GM12878 (cell line): ENCODE measurements around the gene CISTR. TPM values are rescaled to one million over a fixed set of nuclear protein-coding genes. Genes with fewer than 3 reads are reported as not detected.

Source experiments
- ATAC-seq: fragments of 200-7000 bp; cut with Tn5 transposase; 3 replicates; pipeline ENCODE4 v1.9.1; 2020; ENCODE audit warnings: mild to moderate bottlenecking, moderate library complexity
- BruUV-seq: library from RNA; stranded (reverse); fragments of 400-500 nt; replicated peaks from 2 replicates; lab custom pipeline; 2021; lab: Mats Ljungman, UMichigan
- CTCF ChIA-PET: fragments of 300-600 bp; sonication (Branson Sonifier 250); formaldehyde crosslinking; extraction: SDS; loops from one replicate; lab custom pipeline; 2021; ENCODE audit warnings: inconsistent platforms; lab: Yijun Ruan, JAX
- POLR2A ChIA-PET: fragments of 350-600 bp; formaldehyde crosslinking; extraction: SDS; loops from one replicate; lab custom pipeline; 2021; ENCODE audit warnings: inconsistent platforms; lab: Charles Lee
- RAD21 ChIA-PET: fragments of 300-600 bp; sonication (Branson Sonifier 250); formaldehyde crosslinking; loops from one replicate; lab custom pipeline; 2023; ENCODE audit warnings: antibody characterized with exemption; ENCODE audit not compliant: unreplicated experiment; lab: Charles Lee
- SMC1A ChIA-PET: fragments of 300-600 bp; sonication (Branson Sonifier 250); formaldehyde crosslinking; loops from one replicate; lab custom pipeline; 2023; ENCODE audit not compliant: unreplicated experiment, uncharacterized antibody; lab: Charles Lee
- DNase-seq: peaks from one replicate; pipeline ENCODE4 v3.0.0-alpha.2; 2011; ENCODE audit warnings: low read depth, low spot score
- FAIRE-seq: peaks from 3 replicates; lab custom pipeline; 2011; peaks lifted over from hg19 to GRCh38; lab: Jason Lieb, UNC
- H2AFZ ChIP-seq: 2 replicates; pipeline ENCODE4 v1.6.0; 2011; ENCODE audit warnings: low read depth, low read length, control low read depth; ENCODE audit not compliant: control insufficient read depth
- H3K27ac ChIP-seq: 2 replicates; pipeline ENCODE4 v1.5.1; 2011; ENCODE audit warnings: control low read depth; ENCODE audit not compliant: control insufficient read depth, insufficient read depth
- H3K27me3 ChIP-seq, 2 experiments: replicated peaks in 1 of 2; 2 replicates each; pipeline versions ENCODE4 v1.6.0 to v1.6.1; 2011; ENCODE audit warnings: low read length in 1 of 2; ENCODE audit not compliant: control insufficient read depth in 2 of 2, insufficient read depth in 2 of 2
- H3K36me3 ChIP-seq, 2 experiments: 2 replicates each; pipeline ENCODE4 v1.5.1; 2011; ENCODE audit warnings: low read length in 1 of 2; ENCODE audit not compliant: control insufficient read depth in 2 of 2, insufficient read depth in 2 of 2
- H3K4me1 ChIP-seq: 2 replicates; pipeline ENCODE4 v1.6.1; 2011; ENCODE audit warnings: mild to moderate bottlenecking, low read length, moderate library complexity, mixed read lengths; ENCODE audit not compliant: control insufficient read depth, insufficient read depth
- H3K4me2 ChIP-seq: 2 replicates; pipeline ENCODE4 v1.6.0; 2011; ENCODE audit warnings: control low read depth; ENCODE audit not compliant: control insufficient read depth, insufficient read depth
- H3K4me3 ChIP-seq: fragments of 200-600 bp; sonication (generic); 2 replicates; pipeline ENCODE4 v1.5.1; 2016
- H3K79me2 ChIP-seq: 2 replicates; pipeline ENCODE4 v1.6.0; 2011; ENCODE audit warnings: low read length; ENCODE audit not compliant: control insufficient read depth, insufficient read depth
- H3K9ac ChIP-seq: 2 replicates; pipeline ENCODE4 v1.8.0; 2011; ENCODE audit warnings: low read length, control low read depth, mixed read lengths; ENCODE audit not compliant: control insufficient read depth, insufficient read depth
- H3K9me3 ChIP-seq: replicated peaks from 3 replicates; pipeline ENCODE4 v1.5.1; 2011; ENCODE audit warnings: mild to moderate bottlenecking, low read length; ENCODE audit not compliant: control insufficient read depth, insufficient read depth
- H4K20me1 ChIP-seq: 2 replicates; pipeline ENCODE4 v1.6.0; 2011; ENCODE audit not compliant: control insufficient read depth, insufficient read depth
- ATF7 ChIP-seq: fragments of 450-650 bp; IDR thresholded peaks from 2 replicates; pipeline ENCODE4 v1.6.1; 2016; ENCODE audit warnings: low read depth, mild to moderate bottlenecking
- EED ChIP-seq: sonication (generic); IDR thresholded peaks from 2 replicates; pipeline ENCODE4 v1.6.1; 2016; ENCODE audit warnings: antibody characterized with exemption, low read depth
- MTA2 ChIP-seq: fragments of 450-650 bp; IDR thresholded peaks from 2 replicates; pipeline ENCODE4 v1.6.1; 2016; ENCODE audit warnings: low read depth, mild to moderate bottlenecking, moderate library complexity
- NR2C2 ChIP-seq: IDR thresholded peaks from 2 replicates; pipeline ENCODE4 v1.6.1; 2011; ENCODE audit warnings: borderline replicate concordance, low read depth; ENCODE audit not compliant: control insufficient read depth, insufficient read length
- PBX3 ChIP-seq: IDR thresholded peaks from 2 replicates; pipeline ENCODE4 v1.6.1; 2011; ENCODE audit warnings: mild to moderate bottlenecking, low read depth, low read length, moderate library complexity; ENCODE audit not compliant: insufficient replicate concordance
- PML ChIP-seq: IDR thresholded peaks from 2 replicates; pipeline ENCODE4 v1.6.1; 2012; ENCODE audit warnings: low read length, inconsistent platforms
- RCOR1 ChIP-seq: conservative IDR thresholded peaks from 2 replicates; pipeline ENCODE4 v1.6.1; 2012; ENCODE audit warnings: low read depth, low read length, improper control_type of control experiment
- RELA ChIP-seq: fragments of 450-650 bp; IDR thresholded peaks from 2 replicates; pipeline ENCODE4 v1.8.0; 2014; ENCODE audit warnings: borderline replicate concordance; ENCODE audit not compliant: partially characterized antibody
- RFX5 ChIP-seq: IDR thresholded peaks from 2 replicates; pipeline ENCODE4 v1.6.1; 2011; ENCODE audit warnings: low read depth, low read length, improper control_type of control experiment
- SMARCA5 ChIP-seq: fragments of 450-650 bp; IDR thresholded peaks from 2 replicates; pipeline ENCODE4 v1.6.1; 2017; ENCODE audit warnings: mild to moderate bottlenecking
- TBL1XR1 ChIP-seq: IDR thresholded peaks from 2 replicates; pipeline ENCODE4 v1.6.1; 2012; ENCODE audit warnings: low read depth, low read length, improper control_type of control experiment
- TCF3 ChIP-seq: IDR thresholded peaks from 2 replicates; pipeline ENCODE4 v1.6.1; 2012; ENCODE audit warnings: low read depth, mild to moderate bottlenecking, low read length, borderline replicate concordance; ENCODE audit not compliant: insufficient read depth
- YY1 ChIP-seq: IDR thresholded peaks from 2 replicates; pipeline ENCODE4 v1.6.1; 2011; ENCODE audit warnings: low read depth, mild to moderate bottlenecking, low read length
- ZNF384 ChIP-seq: IDR thresholded peaks from 2 replicates; pipeline ENCODE4 v1.6.1; 2012; ENCODE audit warnings: low read depth, mild to moderate bottlenecking, low read length, improper control_type of control experiment, borderline replicate concordance
- ZSCAN29 ChIP-seq: fragments of 450-650 bp; IDR thresholded peaks from 2 replicates; pipeline ENCODE4 v1.6.1; 2017; ENCODE audit warnings: mild to moderate bottlenecking, moderate library complexity
- ZZZ3 ChIP-seq: IDR thresholded peaks from 2 replicates; pipeline ENCODE4 v1.6.1; 2011; ENCODE audit warnings: low read depth; ENCODE audit not compliant: control insufficient read depth, insufficient read length
- WGBS: methylation state at CpG from one replicate; pipeline ENCODE4 v1.1.6; 2016; ENCODE audit warnings: low lambda C conversion rate; ENCODE audit not compliant: insufficient replicate concordance, insufficient coverage; ENCODE audit errors: missing lambda C conversion rate; 5-methylcytosine and 5-hydroxymethylcytosine counted together
- in situ Hi-C: fragments of 300-500 bp; cut with MboI; formaldehyde crosslinking; loops from 9 replicates; pipeline ENCODE4 v1.14.3; 2018; ENCODE audit warnings: mixed read lengths
- intact Hi-C: fragments of 100-400 bp; cut with micrococcal nuclease; formaldehyde crosslinking; loops from one replicate; pipeline ENCODE4 v1.14.2; 2022; ENCODE audit not compliant: unreplicated experiment
- polyA plus RNA-seq, 11 experiments: library from polyadenylated mRNA; depleted of rRNA in 4 of 11; unstranded in 6 of 11; stranded (reverse) in 5 of 11; fragments of >200 nt; fragmentation: Nextera tagmentation in 4 of 11; fragmentation: Illumina TruSeq in 1 of 11; extraction: Ambion mirVana in 4 of 11; extraction: Trizol in 1 of 11; gene quantifications; 1 replicate in 1 of 11; 2 replicates in 10 of 11; pipeline versions ENCODE4 v1.2.1 to v1.2.3, GENCODE V29; 2011 to 2016; ENCODE audit warnings: inconsistent platforms in 2 of 11, missing spikeins in 2 of 11, low read depth in 1 of 11
- total RNA-seq, 4 experiments: library from RNA; depleted of rRNA in 3 of 4; stranded (reverse); fragments of >200 nt in 3 of 4; fragmentation: Illumina TruSeq in 1 of 4; extraction: Trizol in 1 of 4; gene quantifications; 2 replicates each; pipeline versions ENCODE4 v1.2.1 to v1.2.3, GENCODE V29; 2013 to 2021
- TF ChIP-seq, protein P1 (sequence below): fragments of 450-650 bp; formaldehyde crosslinking; IDR thresholded peaks from 2 replicates; pipeline ENCODE4 v1.4.0; 2020; ENCODE audit warnings: mild to moderate bottlenecking, moderate library complexity

The CISTR gene
- total and polyA plus RNA-seq, 10 of the 15 experiments (the other 5 are each of a cell fraction or from before 2014, with no cell fraction given): 0.26 TPM; not detected in 9

GRCh38 chr12:53748072-53748840, 3.5 kb downstream of the CISTR start:
- 44% methylated on average over 21 of the region's 22 CpGs for WGBS
- RAD21 ChIA-PET: interaction anchor here (2.7 to 6.1 kb wide), 4 partner anchors 9 to 48 kb away, joined by 19 to 129 read pairs (median 51); no protein-coding TSS in a partner anchor
- Histone ChIP-seq H3K4me3 (no peak overlapping the region), H3K9ac (no peak overlapping the region), H3K27ac (no peak overlapping the region), H4K20me1 (no peaks in the 10 kb centered on the region), H3K4me1 (peaks cover 24% of the 10 kb centered on the region), H3K36me3 (no peaks in the 10 kb centered on the region), H3K4me2 (no peak overlapping the region), H3K27me3 (peaks cover 0 to 4% of the 10 kb centered on the region in 2 experiments; a peak in 1 of 4 replicates), H3K9me3 (no peaks in the 10 kb centered on the region)
- in situ Hi-C loops: no loop called here
- no peak for DNase-seq
- POLR2A ChIA-PET: interaction anchor here (0.5 to 3.2 kb wide), 2 partner anchors 8 to 129 kb away, joined by 4 to 23 read pairs; no protein-coding TSS in a partner anchor
- ATAC-seq: no peak
- no TSS peak for BruUV-seq
- CTCF ChIA-PET: interaction anchor here (1.3 to 10.2 kb wide), 7 partner anchors 9 to 205 kb away, joined by 3 to 459 read pairs (median 101); partner anchors contain the start of genes CALCOCO1 and CISTR
- TF ChIP-seq EED: no peak
- TF ChIP-seq ATF7: no peak
- no peak for TF ChIP-seq RELA
- TF ChIP-seq, protein P1, sequence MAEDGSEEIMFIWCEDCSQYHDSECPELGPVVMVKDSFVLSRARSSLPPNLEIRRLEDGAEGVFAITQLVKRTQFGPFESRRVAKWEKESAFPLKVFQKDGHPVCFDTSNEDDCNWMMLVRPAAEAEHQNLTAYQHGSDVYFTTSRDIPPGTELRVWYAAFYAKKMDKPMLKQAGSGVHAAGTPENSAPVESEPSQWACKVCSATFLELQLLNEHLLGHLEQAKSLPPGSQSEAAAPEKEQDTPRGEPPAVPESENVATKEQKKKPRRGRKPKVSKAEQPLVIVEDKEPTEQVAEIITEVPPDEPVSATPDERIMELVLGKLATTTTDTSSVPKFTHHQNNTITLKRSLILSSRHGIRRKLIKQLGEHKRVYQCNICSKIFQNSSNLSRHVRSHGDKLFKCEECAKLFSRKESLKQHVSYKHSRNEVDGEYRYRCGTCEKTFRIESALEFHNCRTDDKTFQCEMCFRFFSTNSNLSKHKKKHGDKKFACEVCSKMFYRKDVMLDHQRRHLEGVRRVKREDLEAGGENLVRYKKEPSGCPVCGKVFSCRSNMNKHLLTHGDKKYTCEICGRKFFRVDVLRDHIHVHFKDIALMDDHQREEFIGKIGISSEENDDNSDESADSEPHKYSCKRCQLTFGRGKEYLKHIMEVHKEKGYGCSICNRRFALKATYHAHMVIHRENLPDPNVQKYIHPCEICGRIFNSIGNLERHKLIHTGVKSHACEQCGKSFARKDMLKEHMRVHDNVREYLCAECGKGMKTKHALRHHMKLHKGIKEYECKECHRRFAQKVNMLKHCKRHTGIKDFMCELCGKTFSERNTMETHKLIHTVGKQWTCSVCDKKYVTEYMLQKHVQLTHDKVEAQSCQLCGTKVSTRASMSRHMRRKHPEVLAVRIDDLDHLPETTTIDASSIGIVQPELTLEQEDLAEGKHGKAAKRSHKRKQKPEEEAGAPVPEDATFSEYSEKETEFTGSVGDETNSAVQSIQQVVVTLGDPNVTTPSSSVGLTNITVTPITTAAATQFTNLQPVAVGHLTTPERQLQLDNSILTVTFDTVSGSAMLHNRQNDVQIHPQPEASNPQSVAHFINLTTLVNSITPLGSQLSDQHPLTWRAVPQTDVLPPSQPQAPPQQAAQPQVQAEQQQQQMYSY: no peak
- TF ChIP-seq RFX5: no peak
- TF ChIP-seq NR2C2: no peak
- no peak for TF ChIP-seq MTA2
- TF ChIP-seq TCF3: no peak
- no peak for TF ChIP-seq ZZZ3
- no peak for TF ChIP-seq TBL1XR1
- TF ChIP-seq RCOR1: no peak
- TF ChIP-seq SMARCA5: no peak
- no peak for TF ChIP-seq ZNF384
- no peak for TF ChIP-seq ZSCAN29
- no peak for TF ChIP-seq PML
- TF ChIP-seq PBX3: no peak
- TF ChIP-seq YY1: no peak
- TF ChIP-seq, all 136 proteins: peak for 0
- SMC1A ChIA-PET: interaction anchor here (0.9 to 8.2 kb wide), 6 partner anchors 9 to 205 kb away, joined by 3 to 156 read pairs (median 71); partner anchors contain the start of gene ATF7
- no peak for FAIRE-seq
- no peaks in the 10 kb centered on the region for H3K79me2 ChIP-seq
- intact Hi-C loops: no loop called here
- H2AFZ ChIP-seq: no peak overlapping the region
